Neural progenitor cell (in vitro differentiated cells): Measurements from ENCODE around the gene PARP2. TPM values are rescaled to one million over a fixed set of nuclear protein-coding genes. Genes with fewer than 3 reads are reported as not detected.

Experiments used
- DNase-seq: peaks from one replicate; pipeline ENCODE4 v3.0.0-alpha.2; 2016; ENCODE audit warnings: low spot score
- H2AFZ ChIP-seq: fragments of 200-600 bp; sonication (generic); replicated peaks from 2 replicates; pipeline ENCODE4 v1.6.1; 2016; ENCODE audit warnings: antibody characterized with exemption
- H3F3A ChIP-seq: fragments of 200-600 bp; sonication (generic); 2 replicates; pipeline ENCODE4 v1.6.1; 2016; ENCODE audit warnings: antibody characterized with exemption, low read depth
- H3K27ac ChIP-seq: fragments of 200-600 bp; sonication (generic); 2 replicates; pipeline ENCODE4 v1.5.1; 2016; ENCODE audit warnings: mild to moderate bottlenecking
- H3K27me3 ChIP-seq: fragments of 200-600 bp; sonication (generic); 2 replicates; pipeline ENCODE4 v1.6.1; 2016; ENCODE audit warnings: mild to moderate bottlenecking, moderate library complexity
- H3K36me3 ChIP-seq: fragments of 200-600 bp; sonication (generic); 2 replicates; pipeline ENCODE4 v1.5.1; 2016
- H3K4me1 ChIP-seq: fragments of 200-600 bp; sonication (generic); 2 replicates; pipeline ENCODE4 v1.6.1; 2016; ENCODE audit warnings: mixed run types
- H3K4me2 ChIP-seq: fragments of 200-600 bp; sonication (generic); 2 replicates; pipeline ENCODE4 v1.6.1; 2016
- H3K4me3 ChIP-seq: fragments of 200-600 bp; sonication (generic); 2 replicates; pipeline ENCODE4 v1.5.1; 2016
- H3K79me2 ChIP-seq: fragments of 200-600 bp; sonication (generic); 2 replicates; pipeline ENCODE4 v1.6.1; 2016; ENCODE audit warnings: low read depth
- H3K9ac ChIP-seq: fragments of 200-600 bp; sonication (generic); 2 replicates; pipeline ENCODE4 v1.6.1; 2016
- H3K9me3 ChIP-seq: fragments of 200-600 bp; sonication (generic); 2 replicates; pipeline ENCODE4 v1.5.1; 2016; ENCODE audit warnings: low read depth
- H4K20me1 ChIP-seq: fragments of 200-600 bp; sonication (generic); 2 replicates; pipeline ENCODE4 v1.6.1; 2016; ENCODE audit warnings: low read depth
- H3K27ac Mint-ChIP-seq: 3 replicates; pipeline ENCODE4 v1.8.0; 2021; ENCODE audit warnings: mixed read lengths
- H3K27me3 Mint-ChIP-seq: 2 replicates; pipeline ENCODE4 v1.8.0; 2022; ENCODE audit warnings: low read depth, mild to moderate bottlenecking, inconsistent platforms, moderate library complexity, mixed read lengths; ENCODE audit not compliant: insufficient read depth
- H3K36me3 Mint-ChIP-seq: 3 replicates; pipeline ENCODE4 v1.8.0; 2021; ENCODE audit warnings: mixed read lengths
- H3K4me1 Mint-ChIP-seq: 3 replicates; pipeline ENCODE4 v1.8.0; 2021; ENCODE audit warnings: mixed read lengths
- H3K4me3 Mint-ChIP-seq: 3 replicates; pipeline ENCODE4 v1.8.0; 2021; ENCODE audit warnings: mild to moderate bottlenecking, moderate library complexity, mixed read lengths
- H3K9me3 Mint-ChIP-seq: 3 replicates; pipeline ENCODE4 v1.8.0; 2020; ENCODE audit warnings: mixed read lengths
- EZH2 ChIP-seq: fragments of 200-600 bp; sonication (generic); IDR thresholded peaks from 2 replicates; pipeline ENCODE4 v1.6.1; 2017; ENCODE audit warnings: antibody characterized with exemption, mild to moderate bottlenecking, moderate library complexity
- EZH2phosphoT487 ChIP-seq: fragments of 200-600 bp; sonication (generic); IDR thresholded peaks from 2 replicates; pipeline ENCODE4 v1.6.1; 2017; ENCODE audit warnings: antibody characterized with exemption
- total RNA-seq: library from RNA; depleted of rRNA; stranded (reverse); fragments of >200 nt; gene quantifications from 2 replicates; pipeline ENCODE4 v1.2.3, GENCODE V29; 2015; ENCODE audit warnings: low replicate concordance
- TF ChIP-seq, protein P1 (sequence below): fragments of 200-600 bp; sonication (generic); IDR thresholded peaks from 2 replicates; pipeline ENCODE4 v1.5.1; 2017; ENCODE audit warnings: antibody characterized with exemption, mild to moderate bottlenecking

The PARP2 gene
- total RNA-seq, 1 donor from 2014 or later = 47.2 TPM

DNA sequence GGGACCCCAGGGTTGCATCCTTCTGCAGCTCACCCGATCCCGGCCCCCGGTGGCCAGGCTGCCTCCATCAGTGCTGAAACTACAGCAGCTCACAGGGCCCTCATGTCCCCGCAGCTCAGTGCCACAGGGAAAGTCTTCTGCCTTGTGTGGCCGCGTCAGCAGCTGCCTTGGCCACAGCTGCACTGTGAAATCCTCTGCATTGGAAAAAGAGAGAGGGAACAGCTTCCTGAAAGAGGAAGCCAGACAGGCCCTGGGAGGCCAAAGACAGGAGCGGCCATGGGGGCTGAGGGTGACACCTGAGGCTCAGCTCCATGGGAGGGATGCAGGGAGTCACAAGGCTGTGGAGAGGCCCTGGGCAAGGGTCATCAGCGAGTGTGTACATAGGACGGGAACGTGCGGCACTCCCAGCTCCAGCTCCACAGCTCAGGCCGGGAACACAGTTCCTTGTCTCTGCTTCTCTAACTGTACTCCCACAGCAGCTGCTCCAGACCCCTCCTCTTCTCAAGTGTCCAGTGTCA lies 32.7 kb downstream of the PARP2 start:
- H3K27me3 Mint-ChIP-seq = peaks cover 12% of the 10 kb centered on the region
- H2AFZ ChIP-seq = no peak overlapping the region
- no peaks in the 10 kb centered on the region for H3K9me3 Mint-ChIP-seq
- DNase-seq = no peak
- H3K79me2 ChIP-seq = no peaks in the 10 kb centered on the region
- H3K4me3 ChIP-seq = no peak overlapping the region
- H3K27ac ChIP-seq = no peak overlapping the region
- no peak overlapping the region for H3K9ac ChIP-seq
- H4K20me1 ChIP-seq = no peaks in the 10 kb centered on the region
- no peaks in the 10 kb centered on the region for H3K9me3 ChIP-seq
- no peaks in the 10 kb centered on the region for H3K4me1 Mint-ChIP-seq
- no peak overlapping the region for H3K27ac Mint-ChIP-seq
- H3F3A ChIP-seq = no peaks in the 10 kb centered on the region
- TF ChIP-seq, protein P1, sequence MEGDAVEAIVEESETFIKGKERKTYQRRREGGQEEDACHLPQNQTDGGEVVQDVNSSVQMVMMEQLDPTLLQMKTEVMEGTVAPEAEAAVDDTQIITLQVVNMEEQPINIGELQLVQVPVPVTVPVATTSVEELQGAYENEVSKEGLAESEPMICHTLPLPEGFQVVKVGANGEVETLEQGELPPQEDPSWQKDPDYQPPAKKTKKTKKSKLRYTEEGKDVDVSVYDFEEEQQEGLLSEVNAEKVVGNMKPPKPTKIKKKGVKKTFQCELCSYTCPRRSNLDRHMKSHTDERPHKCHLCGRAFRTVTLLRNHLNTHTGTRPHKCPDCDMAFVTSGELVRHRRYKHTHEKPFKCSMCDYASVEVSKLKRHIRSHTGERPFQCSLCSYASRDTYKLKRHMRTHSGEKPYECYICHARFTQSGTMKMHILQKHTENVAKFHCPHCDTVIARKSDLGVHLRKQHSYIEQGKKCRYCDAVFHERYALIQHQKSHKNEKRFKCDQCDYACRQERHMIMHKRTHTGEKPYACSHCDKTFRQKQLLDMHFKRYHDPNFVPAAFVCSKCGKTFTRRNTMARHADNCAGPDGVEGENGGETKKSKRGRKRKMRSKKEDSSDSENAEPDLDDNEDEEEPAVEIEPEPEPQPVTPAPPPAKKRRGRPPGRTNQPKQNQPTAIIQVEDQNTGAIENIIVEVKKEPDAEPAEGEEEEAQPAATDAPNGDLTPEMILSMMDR = no peak
- TF ChIP-seq EZH2phosphoT487 = no peak
- no peak for TF ChIP-seq EZH2
- no peaks in the 10 kb centered on the region for H3K36me3 ChIP-seq
- H3K4me2 ChIP-seq = no peak overlapping the region
- peaks cover 20% of the 10 kb centered on the region for H3K36me3 Mint-ChIP-seq
- H3K4me1 ChIP-seq = no peaks in the 10 kb centered on the region
- no peak overlapping the region for H3K4me3 Mint-ChIP-seq
- no peaks in the 10 kb centered on the region for H3K27me3 ChIP-seq

DNA sequence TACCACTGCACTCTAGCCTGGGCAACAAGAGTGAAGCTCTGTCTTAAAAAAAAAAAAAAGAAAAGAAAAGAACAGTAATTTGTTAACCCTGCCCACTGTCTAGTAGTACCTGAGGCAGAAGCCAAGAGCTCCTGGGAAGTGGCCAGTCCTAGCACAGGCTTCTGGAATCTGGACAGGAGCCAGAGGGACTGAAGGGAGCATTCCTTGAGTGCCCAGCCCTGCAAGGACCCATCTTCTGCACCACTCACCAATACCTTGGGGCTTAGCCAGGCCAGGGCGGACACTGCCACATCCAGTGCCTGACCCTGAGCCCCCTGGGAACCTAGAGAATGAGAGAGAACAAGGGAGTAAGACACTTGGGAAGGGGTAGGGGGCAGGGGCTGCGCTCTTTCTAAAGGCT lies 33.7 kb downstream of the PARP2 start:
- Mint-ChIP-seq H3K36me3 (peaks cover 19% of the 10 kb centered on the region), H3K4me1 (no peaks in the 10 kb centered on the region), H3K27me3 (peaks cover 12% of the 10 kb centered on the region), H3K9me3 (no peaks in the 10 kb centered on the region), H3K4me3 (no peak overlapping the region), H3K27ac (no peak overlapping the region)
- no peak overlapping the region for H3K4me3 ChIP-seq
- H3K36me3 ChIP-seq = no peaks in the 10 kb centered on the region
- H3K27me3 ChIP-seq = no peaks in the 10 kb centered on the region
- no peaks in the 10 kb centered on the region for H3K4me1 ChIP-seq
- no peak overlapping the region for H3K9ac ChIP-seq
- H3F3A ChIP-seq = no peaks in the 10 kb centered on the region
- no peak overlapping the region for H2AFZ ChIP-seq
- no peak overlapping the region for H3K4me2 ChIP-seq
- no peaks in the 10 kb centered on the region for H4K20me1 ChIP-seq
- no peak for DNase-seq
- no peaks in the 10 kb centered on the region for H3K79me2 ChIP-seq
- H3K27ac ChIP-seq = no peak overlapping the region
- TF ChIP-seq, protein P1 = no peak
- no peak for TF ChIP-seq EZH2phosphoT487
- no peak for TF ChIP-seq EZH2
- H3K9me3 ChIP-seq = no peaks in the 10 kb centered on the region

DNA sequence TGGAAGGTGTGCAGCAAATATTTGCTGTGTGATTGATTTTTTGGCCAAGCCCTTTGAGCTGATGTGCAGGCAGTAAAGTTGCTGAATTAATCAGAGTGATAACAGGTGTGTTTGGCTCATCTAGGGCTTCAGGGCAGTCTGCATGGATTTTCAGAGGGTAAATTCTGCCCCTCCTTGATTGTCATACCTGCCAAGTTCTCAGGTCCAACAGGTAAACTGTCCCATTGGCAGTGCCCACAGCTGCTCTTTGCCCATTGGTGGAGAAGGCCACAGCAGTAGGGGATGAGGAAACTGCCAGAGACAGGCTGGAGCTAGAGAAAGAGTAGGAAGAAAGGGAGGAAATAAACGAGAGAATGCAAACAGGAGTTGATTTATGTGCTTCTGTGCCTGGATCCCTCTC lies 36.3 kb downstream of the PARP2 start:
- no peaks in the 10 kb centered on the region for H3K9me3 Mint-ChIP-seq
- no peak overlapping the region for H3K4me2 ChIP-seq
- TF ChIP-seq, protein P1 = no peak
- TF ChIP-seq EZH2phosphoT487 (no peak), EZH2 (no peak)
- no peaks in the 10 kb centered on the region for H3K27me3 ChIP-seq
- H3K36me3 Mint-ChIP-seq = peaks cover 21% of the 10 kb centered on the region
- H4K20me1 ChIP-seq = no peaks in the 10 kb centered on the region
- H3K4me3 Mint-ChIP-seq = no peak overlapping the region
- no peaks in the 10 kb centered on the region for H3K79me2 ChIP-seq
- H3K4me1 ChIP-seq = no peaks in the 10 kb centered on the region
- no peak overlapping the region for H3K27ac ChIP-seq
- H3K4me3 ChIP-seq = no peak overlapping the region
- H3K27me3 Mint-ChIP-seq = peaks cover 6% of the 10 kb centered on the region
- no peaks in the 10 kb centered on the region for H3K9me3 ChIP-seq
- H2AFZ ChIP-seq = no peak overlapping the region
- no peaks in the 10 kb centered on the region for H3K36me3 ChIP-seq
- no peak for DNase-seq
- H3K4me1 Mint-ChIP-seq = no peaks in the 10 kb centered on the region
- H3K9ac ChIP-seq = no peak overlapping the region
- no peak overlapping the region for H3K27ac Mint-ChIP-seq
- H3F3A ChIP-seq = no peaks in the 10 kb centered on the region
